GM21825 (cell line): ENCODE results near the gene TGM3.

ENCODE experiments used
- ATAC-seq: cut with Tn5 transposase; IDR thresholded peaks from one replicate; pipeline ENCODE4 v1.9.1; 2021; ENCODE audit warnings: mild to moderate bottlenecking, moderate library complexity; ENCODE audit not compliant: unreplicated experiment

Gene TGM3

GRCh38 chr20:2283706-2284423 is 11.9 kb upstream of the TGM3 start:
- ATAC-seq: no peak

- ATAC-seq: no peak
Observed at GRCh38 chr20:2285193-2285592, 10.6 kb upstream of the TGM3 start.

GRCh38 chr20:2285613-2286012 is 10.2 kb upstream of the TGM3 start:
- ATAC-seq: no peak

GRCh38 chr20:2287504-2287903 is 8.3 kb upstream of the TGM3 start:
- no peak for ATAC-seq

GRCh38 chr20:2289475-2289874 is 6.3 kb upstream of the TGM3 start:
- no peak for ATAC-seq

- ATAC-seq: no peak
Observed at GRCh38 chr20:2290486-2290885, 5.3 kb upstream of the TGM3 start.

- no peak for ATAC-seq
Observed at GRCh38 chr20:2292416-2293110, 3.2 kb upstream of the TGM3 start.

GRCh38 chr20:2293486-2293885 is 2.3 kb upstream of the TGM3 start:
- ATAC-seq: no peak

- no peak for ATAC-seq
Observed at GRCh38 chr20:2293971-2294370, 1.8 kb upstream of the TGM3 start.

GRCh38 chr20:2295286-2295685 is 515 bp upstream of the TGM3 start:
- ATAC-seq: no peak

- ATAC-seq: no peak
Observed at GRCh38 chr20:2296524-2297356, 939 bp downstream of the TGM3 start.

- no peak for ATAC-seq
Observed at GRCh38 chr20:2297357-2297728, 1.5 kb downstream of the TGM3 start.

GRCh38 chr20:2298116-2298515 is 2.3 kb downstream of the TGM3 start:
- no peak for ATAC-seq

- ATAC-seq: no peak
Observed at GRCh38 chr20:2298701-2299100, 2.9 kb downstream of the TGM3 start.

- ATAC-seq: no peak
Observed at GRCh38 chr20:2299301-2299700, 3.5 kb downstream of the TGM3 start.

GRCh38 chr20:2300002-2300401 is 4.2 kb downstream of the TGM3 start:
- no peak for ATAC-seq

GRCh38 chr20:2300420-2300819 is 4.6 kb downstream of the TGM3 start:
- ATAC-seq: no peak

GRCh38 chr20:2301164-2301622 is 5.4 kb downstream of the TGM3 start:
- peak; percentile 86 for ATAC-seq

- no peak for ATAC-seq
Observed at GRCh38 chr20:2302384-2303060, 6.7 kb downstream of the TGM3 start.

- no peak for ATAC-seq
Observed at GRCh38 chr20:2303673-2304072, 7.9 kb downstream of the TGM3 start.

GRCh38 chr20:2304180-2304579 is 8.4 kb downstream of the TGM3 start:
- no peak for ATAC-seq
